Testis (tissue), 3 donors: ENCODE measurements around the gene NOA1. TPM values are rescaled to one million over a fixed set of nuclear protein-coding genes. Genes with fewer than 3 reads are reported as not detected.
A peak's percentile ranks its signal among the peaks of the same experiment; 100 is the strongest.

Experiments used
- DNase-seq: peaks from one replicate; pipeline ENCODE4 v3.0.0-alpha.2; 2019
- H3K27ac ChIP-seq, 2 donors: fragments of 200-600 bp; sonication (generic); one replicate each; pipeline ENCODE4 v1.5.1; 2019
- H3K27me3 ChIP-seq: fragments of 200-600 bp; sonication (generic); one replicate; pipeline ENCODE4 v1.5.1; 2019
- H3K36me3 ChIP-seq: fragments of 200-600 bp; sonication (generic); one replicate; pipeline ENCODE4 v1.5.1; 2017; ENCODE audit warnings: low read depth; ENCODE audit errors: missing control alignments
- H3K4me1 ChIP-seq: fragments of 200-600 bp; sonication (generic); one replicate; pipeline ENCODE4 v1.5.1; 2019
- H3K4me3 ChIP-seq, 2 donors: fragments of 200-600 bp; sonication (generic); one replicate each; pipeline ENCODE4 v1.5.1; 2017 to 2019
- H3K9me3 ChIP-seq: fragments of 200-600 bp; sonication (generic); one replicate; pipeline ENCODE4 v1.5.1; 2017
- POLR2A ChIP-seq: fragments of 450-650 bp; IDR thresholded peaks from one replicate; pipeline ENCODE4 v1.6.1; 2017; ENCODE audit warnings: antibody characterized with exemption, mild to moderate bottlenecking, moderate library complexity
- WGBS, 2 donors: methylation state at CpG; one replicate each; pipeline ENCODE4 v1.1.5; 2018; 5-methylcytosine and 5-hydroxymethylcytosine counted together
- intact Hi-C: fragments of 100-400 bp; cut with DNase I; formaldehyde crosslinking; loops from one replicate; pipeline ENCODE4 v1.15.1; 2023; ENCODE audit warnings: low total_unique reads
- polyA plus RNA-seq: library from polyadenylated mRNA; stranded (reverse); fragments of 350-450 nt; fragmentation: Illumina TruSeq; extraction: RNeasy Lipid Tissue Mini Kit (QIAGEN cat#74804); gene quantifications from one replicate; pipeline ENCODE4 v1.2.3, GENCODE V29; 2014; ENCODE audit warnings: low read depth, low replicate concordance; ENCODE audit not compliant: insufficient read depth
- total RNA-seq, 2 donors: library from RNA; depleted of rRNA; stranded (reverse); fragments of >200 nt; gene quantifications; one replicate each; pipeline ENCODE4 v1.2.3, GENCODE V29; 2016
- TF ChIP-seq, protein P1 (sequence below), 3 experiments: fragments of 450-650 bp in 2 of 3; fragments of 200-600 bp in 1 of 3; sonication (generic) in 1 of 3; IDR thresholded peaks; one replicate each; pipeline ENCODE4 v1.5.1; 2016 to 2019; ENCODE audit warnings: antibody characterized with exemption in 3 of 3, mild to moderate bottlenecking in 2 of 3, moderate library complexity in 1 of 3

The NOA1 gene
- total and polyA plus RNA-seq, 3 donors from 2014 or later, result 13.7 to 18.1 (median 16.9) TPM

DNA sequence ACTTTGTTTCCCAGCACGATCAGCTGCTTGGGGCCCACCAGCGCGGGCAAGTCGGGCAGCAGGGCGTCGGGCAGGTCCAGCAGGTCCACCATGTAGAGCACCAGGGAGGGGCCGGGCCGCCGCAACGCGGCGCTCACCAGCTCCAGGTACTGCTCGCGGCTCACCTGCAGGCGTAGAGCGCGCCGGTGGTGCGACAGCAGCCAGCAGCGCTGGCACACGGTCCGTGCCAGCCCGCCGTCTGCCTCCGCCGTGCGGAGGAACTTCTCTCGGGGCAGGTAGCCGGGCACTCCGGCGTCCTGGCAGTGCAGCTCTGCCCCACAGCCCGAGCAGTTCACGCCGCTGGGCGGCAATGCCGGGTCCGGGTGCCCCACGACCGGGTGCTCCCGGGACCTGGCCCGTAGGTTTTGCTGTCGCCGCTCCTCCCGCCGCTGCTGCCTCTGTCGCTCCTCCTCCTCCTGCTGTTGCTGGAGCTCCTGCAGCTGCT, 527 bp downstream of the NOA1 start:
- Histone ChIP-seq H3K27me3 (no peaks in the 10 kb centered on the region), H3K36me3 (no peaks in the 10 kb centered on the region), H3K4me3 (peak overlapping the region; percentile 92 to 97), H3K27ac (peak overlapping the region; percentile 17 to 93), H3K4me1 (peaks cover 16% of the 10 kb centered on the region), H3K9me3 (no peaks in the 10 kb centered on the region)
- peak; percentile 55 for DNase-seq
- 0% methylated on average over 46 of the region's 46 CpGs; no CpG with 5 or more reads in 1 of the 2 donors for WGBS, 2 donors
- TF ChIP-seq, protein P1, sequence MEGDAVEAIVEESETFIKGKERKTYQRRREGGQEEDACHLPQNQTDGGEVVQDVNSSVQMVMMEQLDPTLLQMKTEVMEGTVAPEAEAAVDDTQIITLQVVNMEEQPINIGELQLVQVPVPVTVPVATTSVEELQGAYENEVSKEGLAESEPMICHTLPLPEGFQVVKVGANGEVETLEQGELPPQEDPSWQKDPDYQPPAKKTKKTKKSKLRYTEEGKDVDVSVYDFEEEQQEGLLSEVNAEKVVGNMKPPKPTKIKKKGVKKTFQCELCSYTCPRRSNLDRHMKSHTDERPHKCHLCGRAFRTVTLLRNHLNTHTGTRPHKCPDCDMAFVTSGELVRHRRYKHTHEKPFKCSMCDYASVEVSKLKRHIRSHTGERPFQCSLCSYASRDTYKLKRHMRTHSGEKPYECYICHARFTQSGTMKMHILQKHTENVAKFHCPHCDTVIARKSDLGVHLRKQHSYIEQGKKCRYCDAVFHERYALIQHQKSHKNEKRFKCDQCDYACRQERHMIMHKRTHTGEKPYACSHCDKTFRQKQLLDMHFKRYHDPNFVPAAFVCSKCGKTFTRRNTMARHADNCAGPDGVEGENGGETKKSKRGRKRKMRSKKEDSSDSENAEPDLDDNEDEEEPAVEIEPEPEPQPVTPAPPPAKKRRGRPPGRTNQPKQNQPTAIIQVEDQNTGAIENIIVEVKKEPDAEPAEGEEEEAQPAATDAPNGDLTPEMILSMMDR (IDR thresholded peaks at IDR 0.05), result no peak
- no peak for TF ChIP-seq POLR2A
- intact Hi-C loops, result loop anchor here (5.0 kb wide), 1 partner anchor 70 kb away; the partner anchor contains the start of gene REST

DNA sequence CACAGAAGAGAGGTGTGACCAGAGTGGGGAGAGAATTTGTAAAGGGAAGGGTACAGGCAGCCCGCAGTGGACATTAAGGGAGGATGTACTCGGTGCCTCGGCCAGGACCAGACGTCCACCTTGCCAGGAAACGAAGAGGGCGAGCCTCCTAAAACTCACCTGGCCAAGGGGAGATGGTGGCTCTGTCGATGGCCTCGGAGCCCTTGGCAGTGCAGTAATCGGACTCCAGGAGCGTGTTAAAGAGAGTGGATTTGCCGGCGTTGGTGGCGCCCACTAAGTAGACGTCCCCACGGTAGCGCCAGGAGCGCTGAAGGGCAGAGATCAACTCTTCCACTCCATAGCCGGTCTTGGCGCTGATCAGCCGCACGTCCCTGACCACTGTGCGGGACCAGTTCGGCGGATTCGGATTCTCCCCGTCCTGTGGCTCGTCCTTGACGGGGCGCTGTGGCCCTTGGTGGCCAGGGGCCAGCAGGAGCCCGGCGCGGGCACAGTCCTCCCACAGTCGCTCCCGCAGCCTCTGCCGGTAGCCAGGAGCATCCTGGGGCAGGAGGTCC, 1.0 kb downstream of the NOA1 start:
- Histone ChIP-seq H3K36me3 (no peaks in the 10 kb centered on the region), H3K9me3 (no peaks in the 10 kb centered on the region), H3K27ac (peak overlapping the region in 1 of 2 donors; percentile 93), H3K4me3 (peak overlapping the region; percentile 92 to 97), H3K4me1 (peaks cover 16% of the 10 kb centered on the region), H3K27me3 (no peaks in the 10 kb centered on the region)
- intact Hi-C loops, result loop anchor here (5.0 kb wide), 1 partner anchor 69 kb away; the partner anchor contains the start of gene REST
- no peak for TF ChIP-seq POLR2A
- TF ChIP-seq, protein P1 (IDR thresholded peaks at IDR 0.05), result no peak
- WGBS, 2 donors, result 2% methylated on average over 20 to 29 of the region's 35 CpGs
- peak; percentile 25 for DNase-seq

DNA sequence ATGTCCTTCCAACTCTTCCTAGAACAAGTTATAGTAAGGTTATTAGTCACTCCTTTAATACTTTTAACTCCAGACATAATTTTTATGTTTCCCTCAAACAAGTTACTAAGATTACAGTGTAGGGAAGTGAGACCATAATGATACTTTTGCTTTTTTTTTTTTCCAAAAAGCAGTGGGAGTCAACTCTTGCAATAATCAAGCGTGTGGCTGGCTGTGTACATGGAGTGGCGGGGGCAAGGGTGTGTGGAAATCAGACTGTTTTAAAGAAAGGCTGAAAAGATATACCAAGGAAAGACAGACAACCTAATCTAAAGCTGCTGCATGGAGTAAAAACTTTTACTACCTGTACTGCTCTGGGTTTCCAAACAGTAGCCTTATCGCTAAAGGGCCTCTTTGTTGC, 4.1 kb downstream of the NOA1 start:
- 93 to 96% methylated on average over 3 of the region's 3 CpGs for WGBS, 2 donors
- DNase-seq, result no peak
- intact Hi-C loops, result no loop called here
- Histone ChIP-seq H3K27ac (no peak overlapping the region), H3K9me3 (no peaks in the 10 kb centered on the region), H3K36me3 (no peaks in the 10 kb centered on the region), H3K27me3 (no peaks in the 10 kb centered on the region), H3K4me3 (no peak overlapping the region), H3K4me1 (peaks cover 16% of the 10 kb centered on the region)
- TF ChIP-seq POLR2A, result no peak
- TF ChIP-seq, protein P1 (IDR thresholded peaks at IDR 0.05), result no peak

DNA sequence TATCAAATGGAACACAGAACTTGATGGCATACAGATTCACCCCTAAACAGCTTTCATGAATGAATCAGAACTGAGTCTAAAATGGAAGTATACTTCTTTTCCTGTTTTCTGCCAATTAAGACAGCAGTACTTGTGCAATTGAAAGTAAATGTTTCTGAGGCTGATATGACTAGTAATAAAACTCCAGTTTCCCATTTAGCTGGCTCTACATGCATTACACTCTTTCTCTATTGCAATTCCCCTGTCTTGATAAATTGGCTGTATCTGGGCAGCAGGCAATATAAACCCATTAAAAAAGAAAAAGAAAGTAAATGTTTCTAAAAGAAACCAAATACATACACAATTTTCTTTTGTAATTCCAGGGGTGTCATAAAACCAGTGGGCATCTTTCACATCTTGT, 4.6 kb downstream of the NOA1 start:
- no peaks in the 10 kb centered on the region for H3K27me3 ChIP-seq
- no peaks in the 10 kb centered on the region for H3K36me3 ChIP-seq
- H3K9me3 ChIP-seq, result no peaks in the 10 kb centered on the region
- H3K4me1 ChIP-seq, result peaks cover 16% of the 10 kb centered on the region
- H3K4me3 ChIP-seq, result no peak overlapping the region
- no peak for TF ChIP-seq POLR2A
- TF ChIP-seq, protein P1 (IDR thresholded peaks at IDR 0.05), result no peak
- intact Hi-C loops, result no loop called here
- no peak overlapping the region for H3K27ac ChIP-seq
- DNase-seq, result no peak

DNA sequence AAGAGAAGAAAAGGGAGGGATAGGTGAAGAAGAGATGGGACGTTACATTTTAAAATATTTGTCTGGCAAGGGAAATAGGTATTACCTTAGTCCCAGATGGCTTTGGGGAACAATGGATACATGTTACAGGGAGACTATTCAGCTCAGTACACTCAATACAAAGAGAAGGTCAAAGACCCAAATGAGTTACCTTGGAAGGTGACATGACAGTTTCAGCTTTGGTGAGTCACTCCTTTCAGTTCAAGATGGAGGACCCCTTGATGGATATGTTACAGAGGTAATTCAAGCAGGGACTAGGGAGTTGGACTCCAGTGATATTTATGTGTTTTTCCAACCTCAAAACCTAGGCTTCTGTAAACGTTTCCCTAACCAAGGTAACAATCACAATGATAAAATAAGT, 5.0 kb downstream of the NOA1 start:
- no peak for TF ChIP-seq POLR2A
- TF ChIP-seq, protein P1 (IDR thresholded peaks at IDR 0.05), result no peak
- Histone ChIP-seq H3K4me3 (no peak overlapping the region), H3K4me1 (peaks cover 16% of the 10 kb centered on the region), H3K9me3 (no peaks in the 10 kb centered on the region), H3K36me3 (no peaks in the 10 kb centered on the region), H3K27ac (no peak overlapping the region), H3K27me3 (no peaks in the 10 kb centered on the region)
- DNase-seq, result no peak
- intact Hi-C loops, result no loop called here
- WGBS, 2 donors, result 80 to 82% methylated on average over 2 of the region's 2 CpGs
